Measurements from ENCODE around the gene NELL1.

The NELL1 gene

GRCh38 chr11:21520244-21520643, 850.9 kb downstream of the NELL1 start:
- DNase-seq: no peak

- no peak for DNase-seq
Observed at GRCh38 chr11:21529187-21529586, 859.8 kb downstream of the NELL1 start.

GRCh38 chr11:21534288-21534687, 864.9 kb downstream of the NELL1 start:
- no peak for DNase-seq

GRCh38 chr11:21537980-21538379, 868.6 kb downstream of the NELL1 start:
- DNase-seq: no peak

GRCh38 chr11:21541187-21541751, 871.9 kb downstream of the NELL1 start:
- no peak for DNase-seq

GRCh38 chr11:21543901-21544300, 874.5 kb downstream of the NELL1 start:
- no peak for DNase-seq

GRCh38 chr11:21545699-21546098, 876.3 kb downstream of the NELL1 start:
- DNase-seq: no peak

GRCh38 chr11:21546703-21547102, 877.3 kb downstream of the NELL1 start:
- no peak for DNase-seq

- DNase-seq: no peak
Observed at GRCh38 chr11:21552911-21553310, 883.5 kb downstream of the NELL1 start.

GRCh38 chr11:21553795-21554194, 884.4 kb downstream of the NELL1 start:
- DNase-seq: no peak

GRCh38 chr11:21554284-21554683, 884.9 kb downstream of the NELL1 start:
- DNase-seq: no peak

- no peak for DNase-seq
Observed at GRCh38 chr11:21556926-21557325, 887.5 kb downstream of the NELL1 start.

GRCh38 chr11:21560466-21560975, 891.1 kb downstream of the NELL1 start:
- DNase-seq: no peak

- DNase-seq: no peak
Observed at GRCh38 chr11:21561581-21561980, 892.2 kb downstream of the NELL1 start.

- no peak for DNase-seq
Observed at GRCh38 chr11:21564095-21564494, 894.7 kb downstream of the NELL1 start.

- no peak for DNase-seq
Observed at GRCh38 chr11:21564833-21565682, 895.7 kb downstream of the NELL1 start.

GRCh38 chr11:21566521-21567117, 897.2 kb downstream of the NELL1 start:
- DNase-seq: no peak

GRCh38 chr11:21567645-21568290, 898.4 kb downstream of the NELL1 start:
- no peak for DNase-seq

GRCh38 chr11:21572210-21572609, 902.8 kb downstream of the NELL1 start:
- DNase-seq: no peak

GRCh38 chr11:21582791-21583190, 913.4 kb downstream of the NELL1 start:
- DNase-seq: no peak

- DNase-seq: no peak
Observed at GRCh38 chr11:21588754-21589153, 919.4 kb downstream of the NELL1 start.

GRCh38 chr11:21602699-21603098, 933.3 kb downstream of the NELL1 start:
- DNase-seq: no peak

- no peak for DNase-seq
Observed at GRCh38 chr11:21603886-21604285, 934.5 kb downstream of the NELL1 start.

All from activated CD4-positive, alpha-beta T cell treated with anti-CD3 and anti-CD28 coated beads, Interleukin-2, amount 50 U/mL, for 48 hours (primary cell).